ENCODE measurements around the gene TCERG1.

Gene TCERG1

DNA sequence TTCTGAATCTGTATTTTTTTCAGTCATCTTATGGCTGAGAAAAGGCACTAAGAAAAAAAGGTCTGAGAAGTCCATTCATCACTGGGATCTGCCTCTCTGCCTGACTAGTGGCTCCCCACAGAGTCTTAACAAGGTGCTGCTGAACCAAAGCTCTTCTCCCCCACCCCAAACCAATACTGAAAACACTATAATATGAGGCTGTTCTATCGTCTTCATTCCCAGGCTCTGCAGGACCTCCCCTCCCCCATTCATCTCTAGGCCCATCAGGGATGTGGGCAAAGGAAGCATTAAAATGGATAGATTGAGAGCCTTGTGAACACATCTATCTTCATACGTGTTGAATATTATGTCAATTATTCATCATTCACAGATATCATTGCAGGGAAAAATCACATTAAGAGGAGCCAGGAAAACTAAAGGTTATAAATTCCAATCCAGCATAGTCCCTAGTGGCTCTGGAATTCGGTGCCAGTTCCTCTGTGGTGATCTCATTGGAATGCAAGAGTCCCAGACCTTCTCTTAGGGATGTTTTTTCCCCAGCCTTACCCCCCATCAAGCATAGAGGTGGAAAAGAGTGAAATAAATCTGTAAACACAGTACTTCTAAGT lies 113.2 kb downstream of the TCERG1 start:
- Histone ChIP-seq H3K4me3 (ENCODE audit: low read length in 2 of 2) (no peak overlapping the region), H3K4me1 (ENCODE audit: control insufficient read depth in 2 of 2, insufficient read depth in 2 of 2, low read length in 2 of 2) (no peaks in the 10 kb centered on the region), H3K36me3 (ENCODE audit: control insufficient read depth in 2 of 2, insufficient read depth in 2 of 2, low read length in 2 of 2) (no peaks in the 10 kb centered on the region), H3K9me3 (ENCODE audit: control insufficient read depth in 2 of 2, low read length in 2 of 2) (no peaks in the 10 kb centered on the region), H3K27me3 (ENCODE audit: control insufficient read depth in 2 of 2, insufficient read depth in 2 of 2, low read length in 2 of 2) (no peaks in the 10 kb centered on the region), H3K9ac (ENCODE audit: low read depth in 1 of 2, low read length in 2 of 2) (no peak overlapping the region), H3K27ac (ENCODE audit: low read depth in 2 of 2, low read length in 2 of 2) (no peak overlapping the region)
